ENCODE results near the gene CDKAL1. TPM values are rescaled to one million over a fixed set of nuclear protein-coding genes. Genes with fewer than 3 reads are reported as not detected.

The CDKAL1 gene
- total and polyA plus RNA-seq, 9 of the 15 experiments (the other 6 are each of a cell fraction or from before 2014, with no cell fraction given), result 11.2 to 36.3 (median 20.1) TPM

- no TSS peak for BruUV-seq (replicated peaks)
- no peak for FAIRE-seq
- DNase-seq (ENCODE audit: extremely low read depth in 1 of 4, low spot score in 3 of 4), result no peak
- ChIA-PET CTCF (ENCODE audit: low intra/inter-chr PET ratio) (no interaction called here), POLR2A (no interaction called here)
- no peak for ATAC-seq
- Histone ChIP-seq H3K27me3 (ENCODE audit: control insufficient read depth in 2 of 2, insufficient read depth in 2 of 2, low read length in 2 of 2) (no peaks in the 10 kb centered on the region), H3K4me3 (no peak overlapping the region), H3K9me1 (ENCODE audit: control insufficient read depth, insufficient read depth, low read length) (no peaks in the 10 kb centered on the region), H3K9ac (ENCODE audit: insufficient read depth in 1 of 2, low read depth in 2 of 2, low read length in 2 of 2) (no peak overlapping the region), H3K9me3 (replicated peaks; ENCODE audit: control insufficient read depth, insufficient read depth, low read depth, low read length) (no peaks in the 10 kb centered on the region), H2AFZ (ENCODE audit: low read depth, low read length) (no peak overlapping the region), H4K20me1 (replicated peaks; ENCODE audit: control insufficient read depth, insufficient read depth, low read length) (no peaks in the 10 kb centered on the region), H3K4me2 (ENCODE audit: insufficient read depth, low read length) (no peak overlapping the region), H3K4me1 (replicated peaks in 1 of 2; ENCODE audit: control insufficient read depth in 2 of 2, insufficient read depth in 2 of 2, low read length in 2 of 2) (no peaks in the 10 kb centered on the region), H3K27ac (ENCODE audit: extremely low read depth, low read depth, low read length) (no peak overlapping the region), H3K79me2 (ENCODE audit: control insufficient read depth, insufficient read depth, low read length) (no peaks in the 10 kb centered on the region), H3K36me3 (ENCODE audit: control insufficient read depth, insufficient read depth, low read length) (no peaks in the 10 kb centered on the region)
- TF ChIP-seq ZNF316 (IDR thresholded peaks at IDR 0.05) (peak; percentile 39; the same call in 1 of the 2 replicates), AFF1 (IDR thresholded peaks at IDR 0.05; ENCODE audit: low read depth in 1 of 2, partially characterized antibody in 2 of 2) (peak in 1 of 2 experiments; percentile 99), TRIM28 (IDR thresholded peaks at IDR 0.05) (0 out of 2 replicates have a peak, but pooled peaks have one; percentile 26), GTF2A2 (tag; IDR thresholded peaks at IDR 0.05) (no peak)
- WGBS (ENCODE audit: insufficient coverage, low coverage, missing lambda C conversion rate), result 54% methylated on average over 2 of the region's 2 CpGs
- in situ Hi-C loops (cut with MboI) (no loop called here), intact Hi-C loops (cut with micrococcal nuclease) (no loop called here)
Observed at GRCh38 chr6:21073318-21073839, 539.1 kb downstream of the CDKAL1 start.

Data from K562 (cell line).